AML-193 (cell line): ENCODE measurements around the gene WNT8A.

Experiments used
- DNase-seq, 2 experiments: peaks; one replicate each; lab custom pipeline; 2025; lab: John Stamatoyannopoulos, UW

The WNT8A gene

DNA sequence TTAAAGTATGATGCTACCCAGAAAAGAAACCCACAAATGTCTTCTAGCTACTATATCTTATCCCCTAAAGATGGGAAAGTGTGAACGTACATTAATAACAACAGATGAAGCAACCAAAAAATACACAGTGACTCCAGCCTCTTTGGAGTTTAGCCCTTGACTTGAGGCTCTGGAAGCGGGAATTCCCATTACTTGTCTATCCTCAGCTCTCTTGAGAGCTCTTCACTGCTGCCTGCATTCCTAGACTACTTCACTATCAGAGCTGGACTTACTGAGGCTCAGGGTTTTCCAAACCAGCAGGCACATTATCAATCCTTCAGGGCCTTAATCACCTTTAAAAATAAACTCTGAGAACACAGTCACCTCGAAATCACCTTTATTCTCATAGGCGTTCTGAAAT lies 56.4 kb downstream of the WNT8A start:
- DNase-seq: no peak
